ENCODE data around the gene KRTAP10-12. TPM values are rescaled to one million over a fixed set of nuclear protein-coding genes. Genes with fewer than 3 reads are reported as not detected.

Gene KRTAP10-12
- total and polyA plus RNA-seq, 2 of the 13 experiments (the other 11 are each of a cell fraction or from before 2014, with no cell fraction given), result not detected

GRCh38 chr21:44697811-44698734, 1.1 kb downstream of the KRTAP10-12 start (continued):
- TF ChIP-seq TFE3 (CRISPR knock-in tag; IDR thresholded peaks at IDR 0.05) (peak; percentile 39; the same call in 1 of the 2 replicates), AHDC1 (CRISPR knock-in tag; IDR thresholded peaks at IDR 0.05; ENCODE audit: borderline replicate concordance) (0 out of 2 replicates have a peak, but pooled peaks have one; percentile 17), ZNF781 (CRISPR knock-in tag; IDR thresholded peaks at IDR 0.05; ENCODE audit: borderline replicate concordance, not compliant biosample characterization) (peak; percentile 29), ZNF441 (CRISPR knock-in tag; IDR thresholded peaks at IDR 0.05; ENCODE audit: borderline replicate concordance) (peak; percentile 54; the same call in 1 of the 2 replicates), ZFX (CRISPR knock-in tag; IDR thresholded peaks at IDR 0.05; ENCODE audit: low read depth) (peak; percentile 77), ZNF607 (CRISPR knock-in tag; IDR thresholded peaks at IDR 0.05; ENCODE audit: borderline replicate concordance) (peak; percentile 36; the same call in 1 of the 2 replicates), IRF2 (CRISPR knock-in tag; IDR thresholded peaks at IDR 0.05) (peak; percentile 31; the same call in 1 of the 2 replicates), WIZ (CRISPR knock-in tag; IDR thresholded peaks at IDR 0.05) (peak; percentile 13; the same call in 1 of the 2 replicates), ZNF207 (IDR thresholded peaks at IDR 0.05; ENCODE audit: borderline replicate concordance) (no peak), KDM6A (CRISPR knock-in tag; IDR thresholded peaks at IDR 0.05; ENCODE audit: low read depth) (peak; percentile 65), NR2F1 (CRISPR knock-in tag; IDR thresholded peaks at IDR 0.05) (peak in 1 of 2 experiments; percentile 45; a peak in 1 of 4 replicates), HDAC2 (CRISPR knock-in tag; IDR thresholded peaks at IDR 0.05) (peak; percentile 32; the same call in 1 of the 2 replicates), RARA (CRISPR knock-in tag; IDR thresholded peaks at IDR 0.05) (0 out of 2 replicates have a peak, but pooled peaks have one; percentile 36), GATAD2A (CRISPR knock-in tag; IDR thresholded peaks at IDR 0.05) (peak; percentile 68)
- TF ChIP-seq, protein P1, sequence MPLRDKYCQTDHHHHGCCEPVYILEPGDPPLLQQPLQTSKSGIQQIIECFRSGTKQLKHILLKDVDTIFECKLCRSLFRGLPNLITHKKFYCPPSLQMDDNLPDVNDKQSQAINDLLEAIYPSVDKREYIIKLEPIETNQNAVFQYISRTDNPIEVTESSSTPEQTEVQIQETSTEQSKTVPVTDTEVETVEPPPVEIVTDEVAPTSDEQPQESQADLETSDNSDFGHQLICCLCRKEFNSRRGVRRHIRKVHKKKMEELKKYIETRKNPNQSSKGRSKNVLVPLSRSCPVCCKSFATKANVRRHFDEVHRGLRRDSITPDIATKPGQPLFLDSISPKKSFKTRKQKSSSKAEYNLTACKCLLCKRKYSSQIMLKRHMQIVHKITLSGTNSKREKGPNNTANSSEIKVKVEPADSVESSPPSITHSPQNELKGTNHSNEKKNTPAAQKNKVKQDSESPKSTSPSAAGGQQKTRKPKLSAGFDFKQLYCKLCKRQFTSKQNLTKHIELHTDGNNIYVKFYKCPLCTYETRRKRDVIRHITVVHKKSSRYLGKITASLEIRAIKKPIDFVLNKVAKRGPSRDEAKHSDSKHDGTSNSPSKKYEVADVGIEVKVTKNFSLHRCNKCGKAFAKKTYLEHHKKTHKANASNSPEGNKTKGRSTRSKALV (CRISPR knock-in tag; IDR thresholded peaks at IDR 0.05), result 0 out of 2 replicates have a peak, but pooled peaks have one; percentile 31
- TF ChIP-seq, protein P2, sequence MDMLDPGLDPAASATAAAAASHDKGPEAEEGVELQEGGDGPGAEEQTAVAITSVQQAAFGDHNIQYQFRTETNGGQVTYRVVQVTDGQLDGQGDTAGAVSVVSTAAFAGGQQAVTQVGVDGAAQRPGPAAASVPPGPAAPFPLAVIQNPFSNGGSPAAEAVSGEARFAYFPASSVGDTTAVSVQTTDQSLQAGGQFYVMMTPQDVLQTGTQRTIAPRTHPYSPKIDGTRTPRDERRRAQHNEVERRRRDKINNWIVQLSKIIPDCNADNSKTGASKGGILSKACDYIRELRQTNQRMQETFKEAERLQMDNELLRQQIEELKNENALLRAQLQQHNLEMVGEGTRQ (IDR thresholded peaks at IDR 0.05; ENCODE audit: low read depth, low read length), result no peak
- TF ChIP-seq, protein P2 (CRISPR knock-in tag; IDR thresholded peaks at IDR 0.05; ENCODE audit: borderline replicate concordance), result no peak
